GM19043 (cell line): ENCODE data around the gene SRSF9.

ENCODE experiments used
- ATAC-seq: cut with Tn5 transposase; IDR thresholded peaks from one replicate; pipeline ENCODE4 v1.9.1; 2021; ENCODE audit warnings: low read depth; ENCODE audit not compliant: unreplicated experiment

Gene SRSF9

DNA sequence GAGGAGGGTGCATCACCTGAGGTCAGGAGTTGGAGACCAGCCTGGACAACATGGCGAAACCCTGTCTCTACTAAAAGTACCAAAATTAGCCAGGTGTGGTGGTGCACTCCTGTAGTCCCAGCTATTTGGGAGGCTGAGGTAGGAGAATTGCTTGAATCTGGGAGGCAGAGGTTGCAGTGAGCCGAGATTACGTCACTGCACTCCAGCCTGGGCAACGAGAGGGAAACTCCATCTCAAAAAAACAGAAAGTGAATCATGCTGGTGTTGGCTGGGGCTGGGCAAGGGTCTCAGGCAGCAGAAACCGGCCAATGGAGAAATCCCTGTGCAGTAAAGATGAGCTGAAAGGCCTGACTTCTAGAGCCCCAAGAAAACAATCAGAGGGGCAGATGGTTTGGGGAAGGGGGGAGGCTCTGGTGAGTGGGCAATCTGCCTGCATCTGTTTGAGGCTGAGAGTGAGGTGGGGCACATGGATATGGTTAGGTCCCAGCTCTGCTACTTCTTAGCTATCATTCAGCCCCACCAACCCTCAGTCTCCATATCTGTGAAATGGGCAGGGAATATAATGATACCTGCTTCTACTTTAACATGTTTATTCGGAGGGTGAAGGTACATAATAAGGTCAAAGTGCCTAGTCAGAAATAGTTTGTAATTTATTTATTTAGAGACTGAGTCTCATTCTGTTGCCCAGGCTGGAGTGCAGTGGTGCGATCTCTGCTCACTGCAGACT lies 52.9 kb downstream of the SRSF9 start:
- ATAC-seq = no peak

DNA sequence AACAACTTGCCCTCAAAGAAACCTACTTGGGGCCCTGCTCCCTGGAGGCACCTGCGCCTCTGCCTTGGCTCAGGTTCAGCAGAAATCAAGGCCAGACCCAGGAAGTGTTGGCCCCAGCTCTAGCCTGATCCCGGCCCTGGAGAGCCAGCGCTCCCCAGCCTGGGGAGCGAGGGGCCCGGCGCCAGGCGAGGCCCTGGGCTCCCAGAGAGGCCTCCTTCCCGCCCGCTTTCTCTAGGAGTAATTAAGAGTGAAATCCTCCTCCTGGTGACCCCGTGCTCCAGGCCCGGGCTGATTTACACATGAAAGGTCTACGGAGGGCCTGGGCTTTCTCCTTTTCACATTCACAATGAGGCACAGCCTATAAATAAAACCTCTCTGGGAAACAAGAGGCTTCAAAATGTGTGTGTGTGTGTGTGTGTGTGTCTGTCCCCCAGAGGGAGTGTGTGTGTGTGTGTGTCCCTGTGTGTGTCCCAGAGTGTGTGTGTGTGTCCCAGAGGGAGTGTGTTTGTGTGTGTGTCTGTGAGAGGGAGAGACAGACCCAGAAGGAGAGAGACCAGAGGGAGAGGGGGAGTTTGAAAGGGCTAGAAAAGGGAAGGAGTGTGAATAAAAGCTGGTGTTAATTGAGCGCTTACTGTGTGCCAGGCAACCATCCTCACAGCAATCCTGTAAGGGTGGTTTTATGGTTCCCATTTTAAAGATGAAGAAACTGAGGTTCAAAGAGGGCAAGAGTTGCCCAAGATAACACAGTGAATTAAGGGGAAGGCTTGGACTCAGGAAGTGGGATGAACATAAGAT lies 55.5 kb downstream of the SRSF9 start:
- no peak for ATAC-seq

GRCh38 chr12:120412421-120412820 lies 57.1 kb downstream of the SRSF9 start:
- no peak for ATAC-seq
